Nasal cavity respiratory epithelium epithelial cell of viscerocranial mucosa (primary cell): ENCODE measurements around the gene FLNA. TPM values are rescaled to one million over a fixed set of nuclear protein-coding genes. Genes with fewer than 3 reads are reported as not detected.

Experiments used
- total RNA-seq: library from RNA; depleted of rRNA; stranded (reverse); fragments of >200 nt; gene quantifications from 2 replicates; pipeline ENCODE4 v1.2.3, GENCODE V29; 2014

Gene FLNA
- total RNA-seq, result 1,456 and 1,936 TPM in 2 replicates

GRCh38 chrX:154374313-154375155 is at the start of gene FLNA:
FLNA (minus strand) TSS chrX:154374634; CDS start chrX:154371245, 3,389 bp downstream.

GRCh38 chrX:154409222-154409871 is 34.9 kb upstream of the FLNA start, which contains the start of gene DNASE1L1:
DNASE1L1 (minus strand) TSS chrX:154409254; CDS start chrX:154405568, 3,686 bp downstream.

GRCh38 chrX:154397888-154398667 is 23.6 kb upstream of the FLNA start, which contains the start of gene RPL10:
RPL10 (plus strand) TSS chrX:154398377; CDS start chrX:154398520, 143 bp downstream.

GRCh38 chrX:154378799-154379568 is 4.5 kb upstream of the FLNA start, which contains the start of gene EMD:
EMD (plus strand) TSS chrX:154379295; CDS start chrX:154379485, 190 bp downstream.

Other genes starting within 250 kb of the FLNA start
- not detected in 2 replicates for gene OPN1LW, start 230.4 kb downstream of the FLNA start, total RNA-seq
- not detected in 2 replicates for gene OPN1MW, start 192.0 kb downstream of the FLNA start, total RNA-seq
- not detected in 2 replicates for gene OPN1MW2, start 154.9 kb downstream of the FLNA start, total RNA-seq
- not detected in 2 replicates for gene OPN1MW3, start 117.1 kb downstream of the FLNA start, total RNA-seq
- gene TEX28, start 79.5 kb downstream of the FLNA start, total RNA-seq, result not detected in 2 replicates
- gene TKTL1, start 78.8 kb downstream of the FLNA start, total RNA-seq, result not detected in 2 replicates
- 19.1 and 26.7 TPM in 2 replicates for gene EMD, start 4.7 kb upstream of the FLNA start, total RNA-seq
- gene RPL10, start 23.7 kb upstream of the FLNA start, total RNA-seq, result 2,212 and 2,409 TPM in 2 replicates
- 28.0 and 31.3 TPM in 2 replicates for gene DNASE1L1, start 34.6 kb upstream of the FLNA start, total RNA-seq
- 23.0 and 27.3 TPM in 2 replicates for gene TAFAZZIN, start 36.9 kb upstream of the FLNA start, total RNA-seq
- gene ATP6AP1, start 54.0 kb upstream of the FLNA start, total RNA-seq, result 42.0 and 109 TPM in 2 replicates
- gene GDI1, start 62.5 kb upstream of the FLNA start, total RNA-seq, result 58.1 and 69.8 TPM in 2 replicates
- 48.9 and 72.5 TPM in 2 replicates for gene FAM50A, start 69.5 kb upstream of the FLNA start, total RNA-seq
- gene PLXNA3, start 83.6 kb upstream of the FLNA start, total RNA-seq, result 5.1 and 39.3 TPM in 2 replicates
- 9.4 and 10.3 TPM in 2 replicates for gene LAGE3, start 104.6 kb upstream of the FLNA start, total RNA-seq
- gene UBL4A, start 112.0 kb upstream of the FLNA start, total RNA-seq, result 39.6 and 40.6 TPM in 2 replicates
- 15.4 and 30.3 TPM in 2 replicates for gene SLC10A3, start 116.0 kb upstream of the FLNA start, total RNA-seq
- 24.6 and 35.1 TPM in 2 replicates for gene FAM3A, start 141.6 kb upstream of the FLNA start, total RNA-seq
- gene G6PD, start 172.2 kb upstream of the FLNA start, total RNA-seq, result 22.9 and 50.0 TPM in 2 replicates
- gene IKBKG, start 173.0 kb upstream of the FLNA start, total RNA-seq, result 8.5 and 8.9 TPM in 2 replicates
- gene CTAG1A, start 210.5 kb upstream of the FLNA start, total RNA-seq, result not detected in 2 replicates
- not detected in 2 replicates for gene CTAG1B, start 244.6 kb upstream of the FLNA start, total RNA-seq